Activated T-helper 1 cell treated with anti-CD3 and anti-CD28 coated beads, Interleukin-2, amount 50 U/mL, for 16 hours (primary cell): ENCODE results near the gene HHAT.
"Not testable (repeated sequence)": the region's sequence is repeated elsewhere in the genome, so short reads cannot be mapped to it uniquely, and the experiment has no call there.

Experiments
- DNase-seq, 2 donors: peaks; one replicate each; pipeline ENCODE4 v3.0.0-alpha.2; 2020; ENCODE audit warnings: low read depth in 1 of 2, low spot score in 1 of 2

Gene HHAT

DNA sequence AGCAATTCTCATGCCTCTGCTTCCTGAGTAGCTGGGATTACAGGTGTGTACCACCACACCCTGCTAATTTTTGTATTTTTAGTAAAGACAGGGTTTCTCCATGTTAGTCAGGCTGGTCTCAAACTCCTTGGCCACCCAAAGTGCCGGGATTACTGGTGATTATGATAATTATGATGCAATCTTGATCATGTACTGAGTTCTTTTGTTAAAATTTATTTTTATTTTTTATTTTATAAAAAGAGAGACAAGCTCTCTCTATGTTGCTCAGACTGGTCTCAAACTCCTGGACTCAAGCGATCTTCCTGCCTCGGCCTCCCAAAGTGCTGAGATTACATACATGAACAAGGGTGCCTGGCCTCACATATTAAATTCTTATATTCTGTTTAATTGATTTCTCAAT, 25.6 kb downstream of the HHAT start:
- DNase-seq: not testable (repeated sequence)

DNA sequence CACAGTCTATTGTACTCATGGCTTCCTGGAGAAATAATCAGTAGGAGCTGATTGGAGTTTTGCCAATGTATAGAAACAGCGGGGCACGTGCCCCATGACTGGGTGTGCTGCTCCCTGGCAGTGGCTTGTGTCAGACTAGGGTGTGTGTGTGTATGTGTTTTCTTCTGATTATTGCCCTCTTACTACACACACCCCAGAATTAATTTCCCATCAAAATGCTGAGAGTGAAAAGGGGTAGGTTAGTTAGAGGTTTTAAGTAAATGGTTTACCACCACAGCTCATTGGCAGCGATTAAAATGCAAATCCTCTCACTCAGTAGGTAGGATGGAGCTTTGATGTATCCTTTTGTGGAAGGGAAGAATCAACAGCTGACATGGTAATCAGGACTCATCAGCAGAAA, 29.9 kb downstream of the HHAT start:
- no peak for DNase-seq

DNA sequence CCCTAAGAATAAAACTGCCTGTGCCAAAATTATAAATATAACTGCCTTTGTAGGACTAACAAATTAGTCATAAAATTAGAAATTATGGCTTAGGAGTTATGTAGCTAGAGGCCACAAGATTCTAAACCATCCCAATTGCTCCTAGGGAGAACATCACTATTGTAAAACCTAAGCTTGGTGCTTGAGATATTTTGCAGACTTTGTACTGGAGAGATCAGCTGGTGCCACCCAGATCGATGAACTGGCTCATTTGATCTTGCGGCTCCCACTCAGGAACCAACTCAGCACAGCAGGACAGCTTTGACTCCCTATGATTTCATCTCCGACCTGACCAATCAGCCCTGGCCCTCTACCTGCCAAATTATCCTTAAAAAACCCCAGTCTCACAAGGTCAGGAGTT, 30.6 kb downstream of the HHAT start:
- no peak for DNase-seq

DNA sequence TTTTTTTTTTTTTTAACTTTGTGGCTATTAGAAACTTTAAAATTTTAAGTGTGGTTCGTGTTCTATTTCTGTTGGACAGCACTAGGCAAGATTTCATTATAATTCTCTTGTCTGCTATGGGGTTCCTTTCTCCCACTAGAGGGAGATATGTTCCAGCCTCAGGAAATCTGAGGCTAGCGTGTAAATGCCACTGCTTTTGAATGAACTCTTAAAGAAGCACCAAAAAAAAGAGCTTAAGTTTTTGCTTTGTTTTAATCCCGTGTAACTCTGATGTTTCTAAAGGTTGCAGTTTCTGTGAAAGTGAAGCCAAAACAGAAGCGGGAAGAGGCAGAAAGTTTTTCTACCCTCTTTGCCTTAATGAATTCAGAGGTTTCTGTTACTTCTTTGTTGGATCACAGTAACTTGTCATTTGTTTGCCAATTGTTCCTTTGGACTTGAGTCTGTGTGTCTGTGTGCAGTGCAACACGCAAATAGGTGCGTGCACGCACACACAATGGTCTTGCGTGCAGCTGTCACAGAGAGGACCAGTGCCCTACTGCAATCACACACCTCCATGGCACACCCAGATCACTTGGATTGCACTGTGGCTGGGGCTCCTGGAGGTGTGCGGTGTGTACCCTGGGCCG, 32.3 kb downstream of the HHAT start:
- no peak for DNase-seq

DNA sequence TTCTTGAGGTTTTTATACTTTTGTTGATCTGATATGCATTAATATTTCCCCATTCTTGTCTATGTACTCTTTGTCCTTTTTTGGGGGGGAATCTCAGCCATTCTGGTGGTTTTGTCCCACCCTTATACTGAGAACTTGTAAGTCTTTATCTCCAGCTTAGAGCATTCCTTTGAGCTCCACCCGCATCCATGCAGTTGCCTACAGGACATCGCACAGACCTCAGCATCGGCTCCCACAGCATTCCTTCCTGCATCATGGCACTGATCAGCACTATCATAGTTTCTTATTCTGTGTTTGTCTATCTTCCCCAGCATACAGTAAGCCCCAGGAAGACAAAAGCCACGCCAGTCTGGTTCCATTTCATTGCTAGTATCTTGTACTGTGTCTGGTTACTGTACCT, 33.0 kb downstream of the HHAT start:
- DNase-seq: no peak

DNA sequence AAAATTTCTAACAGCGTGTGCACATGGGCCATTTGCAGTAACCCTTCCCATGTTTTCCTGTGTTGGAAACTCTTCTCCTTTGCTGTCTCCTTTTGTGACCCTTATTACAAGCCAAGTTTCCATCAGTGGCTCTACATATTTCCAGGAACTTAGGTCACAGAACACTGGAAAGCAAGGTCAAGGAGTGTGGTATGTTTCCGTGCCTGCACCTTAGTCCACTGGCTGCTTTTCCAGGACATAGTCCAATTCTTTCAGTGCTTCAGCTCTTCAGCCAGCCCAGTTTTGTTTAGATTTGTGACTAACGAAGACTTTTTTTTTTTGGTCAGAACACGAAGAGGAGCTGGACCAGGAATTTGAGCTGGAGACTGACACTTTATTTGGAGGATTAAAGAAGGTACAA, 33.8 kb downstream of the HHAT start:
- DNase-seq: no peak

DNA sequence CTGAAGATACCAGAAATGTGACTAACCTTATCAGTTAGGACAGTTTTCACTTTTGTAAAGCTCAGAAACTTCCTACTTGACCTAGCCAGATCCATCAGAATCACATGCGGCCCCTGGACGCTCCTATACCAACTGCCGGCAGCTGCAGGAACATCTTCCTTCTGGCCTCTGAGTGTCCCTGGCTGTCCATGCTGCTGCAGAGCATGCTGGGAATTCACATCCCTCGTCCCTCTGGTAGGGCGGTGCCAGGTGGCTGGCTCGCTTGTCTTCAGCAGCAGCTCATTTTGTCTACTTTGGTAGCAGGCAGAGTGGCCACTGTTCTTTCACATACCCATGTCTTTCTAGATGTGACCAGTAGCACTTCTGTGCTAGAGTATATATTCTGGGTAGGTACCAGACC, 34.4 kb downstream of the HHAT start:
- DNase-seq: no peak

DNA sequence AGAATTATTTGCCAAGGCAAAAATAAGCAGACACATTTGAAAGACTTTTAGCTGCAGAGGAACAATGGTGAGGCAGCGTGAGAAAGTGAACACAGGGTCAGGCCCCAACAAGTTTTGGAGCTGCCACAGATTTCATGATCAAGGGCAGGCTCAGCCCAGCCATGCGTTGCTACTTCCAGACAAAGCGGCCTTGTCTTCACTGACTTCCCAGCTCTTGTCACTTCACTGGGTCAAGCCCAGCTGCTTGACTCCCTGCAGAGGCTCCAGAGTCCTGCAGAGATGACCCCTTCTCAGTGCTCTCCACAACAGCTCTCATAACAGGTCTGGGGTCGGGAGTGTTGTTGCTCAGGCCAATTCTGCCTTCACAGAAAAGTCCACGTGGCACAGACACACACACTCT, 35.8 kb downstream of the HHAT start:
- no peak for DNase-seq

DNA sequence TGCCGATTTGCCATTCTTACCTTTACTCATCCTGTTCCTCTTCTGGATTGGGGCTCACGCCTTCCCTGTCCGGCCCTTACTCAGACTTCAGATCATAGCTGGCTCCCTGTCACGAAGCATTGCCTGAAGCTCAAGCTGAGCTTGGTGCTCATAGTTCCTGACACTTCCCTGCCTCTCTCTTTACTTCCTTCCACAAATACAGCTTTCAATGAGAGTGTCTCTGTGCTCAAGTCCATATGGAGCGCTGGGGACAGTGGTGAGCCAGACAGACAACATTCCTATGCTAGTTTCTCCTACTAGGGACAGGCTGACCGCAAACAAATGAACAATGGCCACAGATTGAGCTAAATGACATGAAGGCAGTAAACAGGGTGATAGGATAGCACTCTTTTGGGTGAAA, 38.1 kb downstream of the HHAT start:
- DNase-seq: no peak

DNA sequence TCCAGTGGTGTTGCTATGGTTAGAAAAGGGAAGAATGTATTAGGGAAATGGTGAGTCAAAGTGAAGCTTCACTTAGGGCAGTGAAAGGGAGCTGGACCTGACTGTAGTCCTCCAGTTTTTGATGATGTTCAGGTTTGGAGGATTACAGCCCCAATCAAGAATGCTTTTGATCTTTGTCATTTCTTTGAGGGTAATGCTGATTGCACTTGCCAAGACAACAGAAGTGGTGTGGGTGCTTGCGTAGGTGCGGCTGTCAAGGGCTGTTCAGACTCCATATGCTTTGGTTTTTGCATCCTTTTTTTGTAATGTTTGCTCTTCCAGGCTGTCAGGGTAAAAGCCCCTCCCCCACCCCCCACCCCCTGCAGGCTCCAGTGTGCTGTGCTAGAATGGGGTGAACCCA, 38.9 kb downstream of the HHAT start:
- DNase-seq: no peak

DNA sequence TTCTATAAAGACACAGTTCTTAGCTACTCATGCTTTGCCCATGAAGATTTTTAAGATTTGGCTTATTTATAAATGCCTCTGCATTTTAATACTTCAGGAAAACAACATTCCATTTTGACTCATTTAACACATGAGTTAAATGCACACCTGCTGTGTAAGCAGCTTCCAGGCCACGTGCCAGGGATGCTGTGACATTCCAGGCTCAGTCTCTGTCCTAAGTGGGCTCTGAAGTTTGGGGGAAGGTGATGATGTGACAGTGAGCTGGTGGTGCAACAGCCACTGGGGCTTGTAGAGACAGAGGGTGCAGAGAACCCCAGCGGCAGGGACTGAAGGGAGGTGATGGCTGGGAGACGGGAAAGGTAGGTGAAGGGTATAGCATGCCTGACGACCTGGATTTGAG, 40.7 kb downstream of the HHAT start:
- DNase-seq: no peak

DNA sequence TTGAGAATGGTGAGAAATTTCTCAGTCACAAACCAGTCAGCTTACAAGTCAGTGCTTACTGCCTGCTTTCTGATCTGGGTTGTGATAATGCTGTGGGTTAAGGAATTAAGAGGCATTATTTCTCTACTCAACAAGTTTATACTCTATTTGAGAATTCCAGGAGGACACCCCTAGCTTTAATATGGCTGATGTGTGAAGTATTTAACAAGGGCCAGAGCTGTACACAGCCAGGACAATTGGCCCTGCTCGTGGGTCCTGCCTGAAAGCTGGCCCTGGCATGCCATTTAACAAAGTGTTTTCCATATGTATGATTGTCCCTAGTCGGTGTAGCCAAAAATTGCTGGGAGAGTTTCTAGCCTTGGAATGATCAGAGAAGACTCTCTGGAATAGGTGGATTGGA, 43.2 kb downstream of the HHAT start:
- DNase-seq: no peak

DNA sequence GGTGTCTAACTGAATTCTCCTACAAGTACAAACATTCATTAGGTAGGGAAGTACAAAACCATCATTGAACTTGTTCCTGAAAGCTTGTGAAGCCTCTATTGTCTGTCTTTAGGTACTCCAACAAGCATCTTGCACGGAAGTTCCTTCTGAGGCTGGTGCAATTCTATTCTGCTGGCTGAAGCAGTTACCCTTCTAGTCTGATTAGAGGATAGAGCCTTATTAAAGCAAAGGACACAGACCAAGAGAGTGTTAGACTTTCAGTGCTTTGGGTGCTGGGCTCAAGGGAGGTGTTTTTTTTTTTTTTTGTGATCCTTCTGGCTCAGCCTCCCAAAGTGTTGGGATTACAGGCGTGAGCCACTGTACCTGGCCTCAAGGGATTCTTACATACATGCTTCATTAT, 43.8 kb downstream of the HHAT start:
- DNase-seq: no peak

DNA sequence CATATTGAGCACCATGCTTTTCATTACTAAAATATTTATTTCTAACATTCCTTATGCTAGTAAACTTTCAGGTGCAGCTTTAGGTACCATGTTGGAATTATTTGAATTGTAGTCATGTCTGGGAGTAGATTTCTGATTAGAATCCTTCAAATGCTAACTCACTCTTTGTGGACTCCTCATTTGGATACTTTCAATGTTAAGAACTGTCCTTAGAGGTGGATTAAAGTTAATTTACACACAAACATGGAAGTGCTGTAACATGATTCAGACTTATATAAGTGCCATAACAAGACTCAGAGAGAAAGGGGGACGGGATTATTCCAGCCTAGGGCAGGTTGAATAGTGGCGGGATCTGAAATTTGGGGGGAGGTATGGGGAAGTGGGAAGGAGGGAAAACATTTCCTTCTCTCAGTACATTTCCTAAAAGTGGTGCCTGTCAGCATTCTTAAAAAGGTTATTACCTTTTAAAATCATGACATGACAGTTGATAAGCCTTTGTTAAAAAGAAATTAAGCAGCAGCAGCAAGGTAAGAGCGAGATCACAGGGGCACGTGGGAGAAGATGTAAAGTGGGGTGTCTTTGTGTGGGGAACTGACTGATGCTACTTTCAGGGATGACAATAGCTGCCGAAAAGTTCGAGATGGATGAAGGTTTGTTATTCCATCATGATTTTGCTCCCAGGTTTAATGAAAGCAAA, 44.4 kb downstream of the HHAT start:
- no peak for DNase-seq

DNA sequence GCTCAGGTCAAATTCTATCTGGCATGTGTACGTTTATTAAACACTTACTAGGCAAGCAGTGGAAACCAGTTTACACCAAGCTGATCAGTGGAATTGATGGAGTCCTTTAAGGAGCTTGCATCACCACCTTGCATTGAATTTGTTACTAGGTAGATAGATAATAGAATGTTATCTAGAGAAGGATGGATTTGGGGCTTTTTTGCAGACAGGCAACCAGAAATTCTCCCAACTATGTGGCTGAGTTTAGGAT, 44.9 kb downstream of the HHAT start:
- DNase-seq: no peak

DNA sequence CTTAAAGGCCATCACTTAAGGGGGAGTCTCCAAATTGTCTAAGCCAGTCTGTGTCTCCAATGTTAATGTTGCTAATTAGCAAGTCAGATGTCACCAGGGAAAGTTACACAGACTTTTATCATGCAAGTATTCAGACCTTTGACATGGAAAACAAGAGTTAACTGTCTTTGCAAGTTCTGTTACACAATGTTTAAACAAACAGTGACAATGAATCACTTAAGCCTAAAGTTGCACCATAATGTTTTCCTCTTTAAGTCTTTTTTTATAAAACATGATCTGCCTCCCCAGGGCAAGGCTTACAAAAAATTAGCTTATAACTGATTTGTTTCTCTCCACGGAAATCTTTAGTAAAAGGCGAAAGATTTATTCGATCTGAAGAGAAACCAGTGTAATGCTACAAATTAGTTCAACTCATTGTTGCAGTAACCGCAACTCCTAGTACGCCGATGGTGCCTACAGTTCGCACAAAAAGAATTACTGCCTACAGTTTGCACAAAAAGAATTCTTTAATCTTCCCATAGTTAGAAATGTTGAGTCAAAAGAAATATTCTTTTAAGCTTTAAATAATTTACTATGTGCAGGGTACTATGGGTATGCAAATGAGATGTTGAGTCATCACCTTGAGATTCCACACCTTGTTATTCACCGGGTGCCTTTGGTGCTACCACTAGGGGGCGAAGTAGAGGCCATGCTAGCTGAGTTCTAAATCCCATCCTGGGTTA, 45.3 kb downstream of the HHAT start:
- DNase-seq: peak; percentile 26 to 44

DNA sequence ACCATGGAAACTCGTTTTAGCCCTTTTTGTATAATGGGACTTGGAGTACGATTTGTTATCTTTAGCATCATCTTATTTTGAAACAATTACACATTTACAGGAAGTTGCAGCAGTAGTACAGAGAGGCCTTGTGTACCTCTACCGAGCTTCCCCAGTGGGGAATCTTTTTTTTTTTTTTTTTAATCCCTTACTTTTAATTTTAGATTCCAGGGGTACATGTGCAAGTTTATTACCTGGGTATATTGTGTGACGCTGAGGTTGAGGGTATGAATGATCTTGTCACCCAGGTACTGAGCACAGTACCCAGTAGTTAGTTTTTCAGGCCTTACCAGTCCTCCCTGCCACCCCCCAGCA, 45.9 kb downstream of the HHAT start:
- no peak for DNase-seq

DNA sequence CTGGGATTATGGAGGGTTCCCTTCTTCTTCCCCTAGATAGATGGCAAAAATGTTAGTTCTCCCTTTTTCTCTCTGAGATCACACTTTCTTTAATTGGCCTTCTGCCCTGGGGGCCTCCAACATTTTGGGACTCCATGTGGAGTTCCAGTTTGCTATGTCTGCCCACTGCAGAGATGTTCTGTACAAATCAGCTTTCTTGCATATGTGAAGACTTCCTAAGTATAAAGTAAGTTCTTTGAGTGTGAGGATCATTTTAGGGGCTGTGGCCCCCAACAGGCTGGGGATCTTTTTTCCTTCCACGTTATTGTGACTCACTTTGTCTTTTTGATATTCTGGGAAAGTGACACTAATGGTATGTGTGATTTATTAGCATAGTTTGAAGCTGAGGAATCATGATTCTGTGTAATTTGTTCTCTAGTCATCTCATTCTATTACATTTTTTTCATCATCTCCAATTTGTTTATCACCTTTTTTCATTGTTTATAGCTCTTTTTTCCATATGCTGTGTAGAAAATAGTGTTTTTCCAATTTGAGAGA, 48.2 kb downstream of the HHAT start:
- DNase-seq: no peak

DNA sequence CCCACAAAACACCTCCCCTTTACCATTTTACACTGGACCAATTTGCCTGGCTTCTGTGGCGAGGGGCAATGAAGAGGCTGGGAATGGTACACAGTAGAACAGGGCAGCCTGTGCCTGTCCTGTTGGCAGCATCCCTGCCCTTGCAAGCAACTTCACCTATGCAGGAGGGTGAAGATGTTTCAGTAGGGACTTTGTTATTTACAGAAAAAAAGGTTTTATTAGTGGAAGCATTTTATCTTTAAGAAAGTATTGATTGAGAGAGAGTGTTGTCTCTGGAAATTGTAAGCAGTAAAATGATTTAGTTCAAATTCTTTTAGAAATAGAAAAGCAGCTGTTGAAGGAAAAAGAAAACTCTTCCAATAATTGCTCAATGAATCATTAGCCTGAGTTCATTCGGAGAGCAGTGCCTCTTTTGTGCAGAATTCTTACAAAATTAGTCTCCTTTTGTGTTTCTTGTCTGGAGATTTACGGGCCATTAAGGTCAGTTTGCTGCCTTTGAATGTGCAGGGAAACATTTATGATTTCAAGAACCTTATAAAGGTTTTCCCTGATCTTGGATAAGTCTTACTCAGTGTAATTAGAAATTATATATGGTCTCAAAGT, 49.1 kb downstream of the HHAT start:
- no peak for DNase-seq

DNA sequence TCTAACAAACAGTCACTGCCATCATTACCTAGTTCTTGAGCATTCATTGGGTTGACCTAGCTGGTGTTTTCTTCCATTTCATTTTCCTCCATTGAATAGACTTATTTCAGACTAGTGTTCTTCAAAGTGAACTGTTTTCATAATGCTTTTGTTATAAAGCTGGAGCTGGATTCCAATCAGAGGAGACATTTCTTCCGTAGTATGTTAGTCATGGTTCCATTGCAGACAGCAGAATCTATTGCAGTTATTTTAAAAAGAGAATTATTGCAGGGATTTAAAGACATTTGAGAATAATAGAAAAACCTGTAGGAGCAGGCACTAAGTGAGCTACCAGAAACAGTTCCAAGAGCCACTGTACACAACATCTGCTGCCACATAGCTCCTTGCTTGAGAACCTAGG, 50.0 kb downstream of the HHAT start:
- no peak for DNase-seq

DNA sequence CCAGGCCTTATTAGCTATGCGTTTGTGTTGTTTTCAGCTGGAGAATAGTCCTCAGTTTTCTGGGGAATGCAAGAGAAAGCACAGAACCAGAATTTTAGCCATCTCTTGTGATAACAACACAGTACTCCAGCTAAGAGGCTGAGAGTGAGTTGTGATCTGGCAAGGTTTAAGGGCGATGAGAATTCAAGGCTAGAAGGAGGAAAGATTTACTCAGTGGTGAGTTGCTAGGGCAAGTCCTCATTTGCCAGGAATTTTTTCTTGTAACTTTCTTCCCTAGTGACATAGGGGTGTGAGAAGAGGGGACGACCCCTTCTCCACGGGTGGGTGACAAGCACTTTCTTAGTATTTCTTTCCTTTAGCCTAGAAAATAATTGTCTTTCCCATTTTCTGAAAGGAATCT, 53.2 kb downstream of the HHAT start:
- DNase-seq: no peak

DNA sequence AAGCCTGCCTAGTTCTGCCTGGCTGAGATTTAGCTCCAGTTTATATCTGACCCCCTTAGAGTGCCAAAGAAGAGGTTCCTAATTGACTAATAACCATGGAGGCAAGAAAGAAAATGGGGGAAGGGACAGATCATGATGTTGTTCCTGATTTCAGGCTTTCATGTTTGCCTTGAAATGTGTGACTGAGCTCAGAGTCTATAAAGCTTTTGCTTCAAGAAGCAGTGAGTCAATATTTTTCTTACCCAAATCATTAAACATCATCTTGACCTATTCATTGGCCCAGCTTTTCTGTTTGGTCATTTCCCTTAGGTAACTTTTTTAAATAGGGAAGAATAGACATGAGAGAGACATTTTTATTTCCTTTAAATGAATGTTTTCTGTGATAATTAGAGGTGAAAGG, 55.9 kb downstream of the HHAT start:
- DNase-seq: no peak
